GM18858 (cell line): ENCODE results near the gene GLCE.

Experiments
- ATAC-seq: cut with Tn5 transposase; IDR thresholded peaks from one replicate; pipeline ENCODE4 v1.9.1; 2021; ENCODE audit not compliant: unreplicated experiment

Gene GLCE

DNA sequence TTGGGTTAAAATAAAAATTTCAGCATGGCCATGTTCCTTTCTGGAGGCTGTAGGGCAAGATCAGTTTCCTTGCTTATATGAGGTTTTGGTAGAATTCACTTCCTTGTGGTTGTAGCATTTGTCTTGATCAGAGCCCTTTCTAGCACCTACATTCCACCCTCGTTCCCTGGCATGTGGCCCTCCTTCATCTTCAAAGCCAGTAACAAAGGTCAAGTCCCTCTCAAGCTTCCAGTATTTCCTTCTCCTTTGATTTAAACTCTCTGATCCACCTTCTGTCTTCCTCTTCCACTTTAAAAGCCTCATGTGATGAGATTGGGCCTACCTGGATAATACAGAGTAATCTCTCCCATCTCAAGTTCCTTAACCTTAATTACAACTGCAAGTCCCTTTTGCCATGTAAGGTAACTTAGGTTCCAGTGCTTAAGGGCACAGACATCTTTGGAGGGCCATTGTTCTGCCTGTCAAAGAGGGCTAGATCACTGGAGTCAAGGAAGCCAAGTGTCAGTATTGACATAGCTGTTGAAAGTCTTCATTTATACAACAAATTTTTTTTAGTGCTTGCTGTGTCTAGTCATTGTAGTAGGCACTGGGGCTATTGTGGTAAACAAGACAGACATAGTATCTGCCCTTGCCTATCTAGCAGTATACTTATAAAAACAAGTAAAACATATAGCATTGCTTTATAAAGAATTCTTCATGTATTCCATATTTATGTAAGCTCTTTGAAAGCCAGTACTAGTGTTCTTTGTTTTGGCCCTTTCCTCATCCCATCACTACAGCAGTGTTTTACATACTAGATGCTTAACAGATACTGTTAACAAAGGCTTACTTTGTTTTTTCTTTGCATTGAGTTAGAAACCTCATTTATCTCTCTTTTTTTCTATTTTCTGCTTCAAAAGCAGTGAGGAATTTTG is 40.7 kb downstream of the GLCE start:
- no peak for ATAC-seq

DNA sequence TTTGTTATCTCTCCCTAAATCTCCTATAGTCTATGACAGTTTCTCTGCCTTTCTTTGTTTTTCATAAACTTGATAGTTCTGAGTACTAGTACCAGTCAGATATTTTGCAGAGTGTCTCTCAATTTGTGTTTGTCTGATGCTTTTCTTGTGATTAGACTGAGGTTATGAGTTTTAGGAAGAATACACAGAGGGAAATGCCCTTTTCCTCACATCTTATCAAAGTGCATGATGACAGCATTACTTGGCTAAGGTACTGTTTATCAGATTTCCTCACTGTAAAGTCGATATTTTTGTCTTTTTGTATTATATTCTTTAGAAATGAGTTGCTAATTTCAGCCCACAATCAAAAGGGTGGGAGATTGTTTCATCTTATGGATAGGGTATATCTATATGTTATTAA is 45.6 kb downstream of the GLCE start:
- ATAC-seq, result no peak

GRCh38 chr15:69209661-69210060 is 49.2 kb downstream of the GLCE start:
- no peak for ATAC-seq

DNA sequence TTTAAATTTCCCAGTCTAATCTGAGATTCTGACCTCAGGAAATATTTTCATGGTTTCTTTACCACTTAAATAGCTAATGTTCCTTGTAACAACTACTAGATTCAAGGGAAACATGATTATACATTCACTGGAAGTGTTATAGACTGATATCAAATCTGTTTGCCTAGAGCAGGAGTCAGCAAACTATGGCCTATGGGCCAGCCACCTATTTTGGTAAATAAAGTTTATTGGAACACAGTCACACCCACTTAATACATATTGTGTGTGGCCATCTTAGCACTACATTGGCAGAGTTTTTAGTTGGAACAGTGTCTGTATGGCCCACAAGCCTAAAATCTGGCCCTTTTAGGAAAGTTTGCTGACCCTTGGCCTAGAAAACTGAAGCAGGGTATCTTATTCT is 50.1 kb downstream of the GLCE start:
- no peak for ATAC-seq

DNA sequence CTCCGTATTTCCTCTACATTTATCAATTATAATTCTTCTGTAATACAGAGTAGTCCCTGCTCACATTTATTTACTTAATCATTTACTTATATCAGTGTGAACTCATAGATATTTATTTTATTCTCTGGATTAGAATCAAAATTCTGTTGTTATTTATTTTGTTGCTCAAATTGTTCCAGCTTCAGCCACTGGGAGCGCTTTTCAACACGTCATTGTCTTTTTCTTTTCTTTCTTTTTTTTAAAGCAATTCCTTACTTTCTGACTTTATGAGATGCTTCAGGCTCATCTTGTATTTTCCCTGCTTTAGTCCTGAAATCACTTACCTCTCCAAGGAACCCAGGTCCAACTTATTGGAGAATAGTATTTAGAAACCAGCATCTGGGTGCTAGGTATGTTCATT is 53.4 kb downstream of the GLCE start:
- ATAC-seq, result no peak

GRCh38 chr15:69215314-69216035 is 55.0 kb downstream of the GLCE start:
- ATAC-seq, result no peak

- no peak for ATAC-seq
These were observed 56.9 kb downstream of the GLCE start for GRCh38 chr15:69217381-69217780.

GRCh38 chr15:69219690-69220089 is 59.3 kb downstream of the GLCE start:
- no peak for ATAC-seq

GRCh38 chr15:69222002-69222474 is 61.6 kb downstream of the GLCE start:
- no peak for ATAC-seq

GRCh38 chr15:69223083-69223813 is 62.8 kb downstream of the GLCE start:
- no peak for ATAC-seq

GRCh38 chr15:69224383-69224782 is 63.9 kb downstream of the GLCE start:
- ATAC-seq, result no peak

DNA sequence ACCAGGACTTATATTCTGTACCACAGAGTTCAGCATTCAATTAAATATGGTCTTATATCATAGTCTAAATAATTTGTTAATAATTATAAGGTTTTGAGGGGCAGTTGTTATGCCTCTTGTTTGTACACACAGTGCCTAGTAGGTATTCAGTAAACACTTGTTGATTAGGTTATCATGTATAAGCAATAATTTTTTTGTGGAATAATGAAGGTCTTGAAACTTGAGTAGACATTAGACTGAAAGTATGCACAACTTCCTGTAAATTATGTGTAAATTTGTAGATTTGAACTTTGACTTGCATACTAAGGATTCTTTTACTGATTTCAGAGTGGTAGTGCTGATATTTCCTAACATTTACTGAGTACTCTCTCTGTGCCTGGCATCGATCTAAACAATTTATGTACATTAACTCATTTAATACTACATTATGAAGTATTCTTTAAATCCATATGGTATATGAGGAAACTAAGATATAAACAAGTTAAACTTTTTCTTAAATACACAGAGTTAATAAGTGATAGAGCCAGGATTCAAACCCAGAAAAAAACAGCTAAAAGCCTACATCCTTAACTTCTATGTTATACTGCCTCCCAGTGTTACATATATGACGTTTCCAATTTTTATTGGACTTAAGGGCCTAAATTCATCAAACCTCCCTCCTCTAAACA is 65.1 kb downstream of the GLCE start:
- ATAC-seq, result no peak

DNA sequence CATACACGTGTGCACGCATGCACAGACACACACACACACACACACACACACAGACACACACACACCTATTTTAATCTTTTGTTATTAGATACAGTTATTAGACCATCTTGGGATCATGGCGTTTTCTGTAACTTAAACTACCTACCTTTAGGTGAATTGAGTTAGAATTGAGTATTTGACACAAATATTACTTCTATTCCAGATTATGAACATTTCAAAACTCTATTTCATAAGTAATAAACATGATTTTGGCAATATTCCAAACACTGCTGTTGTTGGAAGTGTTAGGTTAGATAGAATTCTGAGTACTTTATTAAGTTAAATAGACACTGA is 65.6 kb downstream of the GLCE start:
- ATAC-seq, result no peak

- no peak for ATAC-seq
These were observed 71.7 kb downstream of the GLCE start for GRCh38 chr15:69232144-69232543.

- ATAC-seq, result no peak
These were observed 72.3 kb downstream of the GLCE start for GRCh38 chr15:69232765-69233164.

DNA sequence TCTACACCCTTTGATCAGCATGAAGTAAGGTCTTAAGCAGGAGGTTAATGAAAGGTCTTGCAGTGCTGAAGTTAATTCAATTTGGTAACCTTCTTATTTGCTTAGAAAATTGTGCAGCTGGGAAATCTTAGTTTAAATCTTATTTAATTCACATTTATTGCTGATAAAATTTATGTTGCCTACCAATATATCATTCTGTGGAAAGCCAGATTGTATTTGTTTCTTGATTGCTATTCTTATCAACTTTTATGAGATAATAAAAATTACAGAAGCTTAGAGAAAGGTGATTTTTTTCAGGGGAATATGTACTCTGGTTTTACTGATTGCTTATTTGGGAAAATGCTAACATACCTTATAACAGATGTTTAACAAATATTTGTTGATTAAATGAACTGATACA is 74.2 kb downstream of the GLCE start:
- no peak for ATAC-seq

GRCh38 chr15:69236505-69236904 is 76.1 kb downstream of the GLCE start:
- no peak for ATAC-seq

DNA sequence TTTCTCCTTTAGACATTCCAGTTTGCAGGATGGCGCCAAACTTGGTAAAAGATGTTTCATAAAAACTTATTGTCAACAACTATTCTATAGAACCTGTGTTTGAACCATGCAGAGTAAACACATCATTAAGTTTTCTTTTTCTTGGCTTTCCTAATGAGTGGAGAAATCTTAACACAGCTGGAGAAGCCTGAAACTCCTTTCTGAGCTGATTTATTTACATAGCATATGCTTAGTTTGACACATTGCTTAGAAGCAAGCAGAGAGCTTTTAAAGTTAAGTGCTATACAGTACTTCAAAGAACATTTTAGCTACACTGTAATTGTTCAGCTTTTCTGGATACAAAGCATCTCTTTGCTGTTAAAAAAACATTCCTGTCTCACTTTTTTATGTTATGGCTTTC is 77.3 kb downstream of the GLCE start:
- no peak for ATAC-seq

DNA sequence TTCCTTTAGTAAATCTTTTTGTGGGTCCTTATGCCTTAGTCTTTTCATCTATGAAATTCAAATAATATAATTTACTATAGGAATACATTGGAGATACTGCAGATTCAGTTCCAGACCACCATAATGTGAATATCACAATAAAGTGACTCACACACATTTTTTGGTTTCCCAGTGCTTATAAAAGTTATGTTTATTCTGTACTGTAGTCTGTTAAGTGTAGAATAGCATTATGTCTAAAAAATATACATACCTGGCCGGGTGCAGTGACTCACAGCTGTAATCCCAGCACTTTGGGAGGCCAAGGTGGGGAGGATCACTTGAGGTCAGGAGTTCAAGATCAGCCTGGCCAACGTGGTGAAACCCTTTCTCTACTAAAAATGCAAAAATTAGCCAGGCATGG is 84.4 kb downstream of the GLCE start:
- ATAC-seq, result no peak

DNA sequence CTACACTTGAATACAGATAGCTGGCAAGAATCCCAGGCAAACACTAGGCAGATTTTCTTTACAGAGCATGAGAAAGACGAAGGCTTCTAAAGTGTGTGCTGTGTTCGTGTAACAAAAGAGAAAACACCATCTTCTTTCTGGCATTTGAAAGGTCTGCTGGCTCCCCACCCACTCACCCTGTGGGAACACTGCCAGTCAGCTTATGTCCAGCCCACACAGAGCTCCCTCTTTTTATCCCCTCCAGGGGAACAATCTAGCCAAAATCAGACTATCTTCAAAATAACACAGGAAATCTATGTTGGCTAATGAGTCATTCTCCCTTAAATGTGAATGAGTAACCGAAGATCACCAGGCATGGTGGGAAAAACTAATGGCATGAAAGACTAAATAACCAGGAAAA is 92.7 kb downstream of the GLCE start:
- no peak for ATAC-seq

- no peak for ATAC-seq
These were observed 105.0 kb downstream of the GLCE start for GRCh38 chr15:69265347-69265955.
